ENCODE results near the gene SKIC3. TPM values are rescaled to one million over a fixed set of nuclear protein-coding genes. Genes with fewer than 3 reads are reported as not detected.

SKIC3 gene
- total and polyA plus RNA-seq, 2 experiments from 2014 or later = 75.1 to 111 TPM

DNA sequence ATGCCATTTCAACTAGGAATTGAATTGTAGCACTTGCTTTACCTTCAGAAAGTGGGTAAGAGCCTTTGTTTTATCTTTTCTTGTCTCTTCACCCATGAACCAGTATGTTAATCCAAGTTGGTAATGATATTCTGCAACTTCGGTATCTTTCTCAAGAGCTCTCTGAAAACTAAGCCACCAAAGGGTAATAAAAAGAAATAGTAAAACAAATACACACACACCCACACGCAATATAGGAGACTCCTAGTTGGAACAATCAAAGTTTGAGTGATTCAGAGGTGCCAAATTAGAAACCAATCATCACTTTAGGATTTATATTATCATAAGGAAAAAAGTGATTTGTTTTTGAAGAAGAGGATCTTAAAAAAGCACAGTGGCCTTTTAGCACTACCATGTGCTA lies 30.4 kb downstream of the SKIC3 start:
- no peak for ATAC-seq
- Mint-ChIP-seq H3K4me3 (no peak overlapping the region), H3K4me1 (no peaks in the 10 kb centered on the region), H3K27me3 (ENCODE audit: insufficient read depth, low read depth, poor library complexity) (no peaks in the 10 kb centered on the region), H3K36me3 (ENCODE audit: low read depth) (peaks cover 45% of the 10 kb centered on the region), H3K9me3 (no peaks in the 10 kb centered on the region), H3K27ac (no peak overlapping the region)
- no peaks in the 10 kb centered on the region for H3K27me3 ChIP-seq (ENCODE audit: insufficient read depth)
- TF ChIP-seq POLR2AphosphoS5 (IDR thresholded peaks at IDR 0.05; ENCODE audit: low read depth) (no peak), EZH2 (IDR thresholded peaks at IDR 0.05; ENCODE audit: low read depth, unreplicated experiment) (no peak), ZNF114 (CRISPR knock-in tag; IDR thresholded peaks at IDR 0.05) (no peak), ZNF331 (CRISPR knock-in tag; IDR thresholded peaks at IDR 0.05; ENCODE audit: low read depth) (no peak), CREB1 (CRISPR knock-in tag; IDR thresholded peaks at IDR 0.05; ENCODE audit: low read depth) (no peak), EZH2phosphoT487 (IDR thresholded peaks at IDR 0.05; ENCODE audit: unreplicated experiment) (no peak), JUNB (IDR thresholded peaks at IDR 0.05; ENCODE audit: unreplicated experiment) (no peak), STAT1 (IDR thresholded peaks at IDR 0.05; ENCODE audit: unreplicated experiment) (no peak), NANOG (IDR thresholded peaks at IDR 0.05; ENCODE audit: borderline replicate concordance) (no peak)
- TF ChIP-seq, protein P1, sequence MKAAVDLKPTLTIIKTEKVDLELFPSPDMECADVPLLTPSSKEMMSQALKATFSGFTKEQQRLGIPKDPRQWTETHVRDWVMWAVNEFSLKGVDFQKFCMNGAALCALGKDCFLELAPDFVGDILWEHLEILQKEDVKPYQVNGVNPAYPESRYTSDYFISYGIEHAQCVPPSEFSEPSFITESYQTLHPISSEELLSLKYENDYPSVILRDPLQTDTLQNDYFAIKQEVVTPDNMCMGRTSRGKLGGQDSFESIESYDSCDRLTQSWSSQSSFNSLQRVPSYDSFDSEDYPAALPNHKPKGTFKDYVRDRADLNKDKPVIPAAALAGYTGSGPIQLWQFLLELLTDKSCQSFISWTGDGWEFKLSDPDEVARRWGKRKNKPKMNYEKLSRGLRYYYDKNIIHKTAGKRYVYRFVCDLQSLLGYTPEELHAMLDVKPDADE (IDR thresholded peaks at IDR 0.05) = no peak
- TF ChIP-seq, protein P2, sequence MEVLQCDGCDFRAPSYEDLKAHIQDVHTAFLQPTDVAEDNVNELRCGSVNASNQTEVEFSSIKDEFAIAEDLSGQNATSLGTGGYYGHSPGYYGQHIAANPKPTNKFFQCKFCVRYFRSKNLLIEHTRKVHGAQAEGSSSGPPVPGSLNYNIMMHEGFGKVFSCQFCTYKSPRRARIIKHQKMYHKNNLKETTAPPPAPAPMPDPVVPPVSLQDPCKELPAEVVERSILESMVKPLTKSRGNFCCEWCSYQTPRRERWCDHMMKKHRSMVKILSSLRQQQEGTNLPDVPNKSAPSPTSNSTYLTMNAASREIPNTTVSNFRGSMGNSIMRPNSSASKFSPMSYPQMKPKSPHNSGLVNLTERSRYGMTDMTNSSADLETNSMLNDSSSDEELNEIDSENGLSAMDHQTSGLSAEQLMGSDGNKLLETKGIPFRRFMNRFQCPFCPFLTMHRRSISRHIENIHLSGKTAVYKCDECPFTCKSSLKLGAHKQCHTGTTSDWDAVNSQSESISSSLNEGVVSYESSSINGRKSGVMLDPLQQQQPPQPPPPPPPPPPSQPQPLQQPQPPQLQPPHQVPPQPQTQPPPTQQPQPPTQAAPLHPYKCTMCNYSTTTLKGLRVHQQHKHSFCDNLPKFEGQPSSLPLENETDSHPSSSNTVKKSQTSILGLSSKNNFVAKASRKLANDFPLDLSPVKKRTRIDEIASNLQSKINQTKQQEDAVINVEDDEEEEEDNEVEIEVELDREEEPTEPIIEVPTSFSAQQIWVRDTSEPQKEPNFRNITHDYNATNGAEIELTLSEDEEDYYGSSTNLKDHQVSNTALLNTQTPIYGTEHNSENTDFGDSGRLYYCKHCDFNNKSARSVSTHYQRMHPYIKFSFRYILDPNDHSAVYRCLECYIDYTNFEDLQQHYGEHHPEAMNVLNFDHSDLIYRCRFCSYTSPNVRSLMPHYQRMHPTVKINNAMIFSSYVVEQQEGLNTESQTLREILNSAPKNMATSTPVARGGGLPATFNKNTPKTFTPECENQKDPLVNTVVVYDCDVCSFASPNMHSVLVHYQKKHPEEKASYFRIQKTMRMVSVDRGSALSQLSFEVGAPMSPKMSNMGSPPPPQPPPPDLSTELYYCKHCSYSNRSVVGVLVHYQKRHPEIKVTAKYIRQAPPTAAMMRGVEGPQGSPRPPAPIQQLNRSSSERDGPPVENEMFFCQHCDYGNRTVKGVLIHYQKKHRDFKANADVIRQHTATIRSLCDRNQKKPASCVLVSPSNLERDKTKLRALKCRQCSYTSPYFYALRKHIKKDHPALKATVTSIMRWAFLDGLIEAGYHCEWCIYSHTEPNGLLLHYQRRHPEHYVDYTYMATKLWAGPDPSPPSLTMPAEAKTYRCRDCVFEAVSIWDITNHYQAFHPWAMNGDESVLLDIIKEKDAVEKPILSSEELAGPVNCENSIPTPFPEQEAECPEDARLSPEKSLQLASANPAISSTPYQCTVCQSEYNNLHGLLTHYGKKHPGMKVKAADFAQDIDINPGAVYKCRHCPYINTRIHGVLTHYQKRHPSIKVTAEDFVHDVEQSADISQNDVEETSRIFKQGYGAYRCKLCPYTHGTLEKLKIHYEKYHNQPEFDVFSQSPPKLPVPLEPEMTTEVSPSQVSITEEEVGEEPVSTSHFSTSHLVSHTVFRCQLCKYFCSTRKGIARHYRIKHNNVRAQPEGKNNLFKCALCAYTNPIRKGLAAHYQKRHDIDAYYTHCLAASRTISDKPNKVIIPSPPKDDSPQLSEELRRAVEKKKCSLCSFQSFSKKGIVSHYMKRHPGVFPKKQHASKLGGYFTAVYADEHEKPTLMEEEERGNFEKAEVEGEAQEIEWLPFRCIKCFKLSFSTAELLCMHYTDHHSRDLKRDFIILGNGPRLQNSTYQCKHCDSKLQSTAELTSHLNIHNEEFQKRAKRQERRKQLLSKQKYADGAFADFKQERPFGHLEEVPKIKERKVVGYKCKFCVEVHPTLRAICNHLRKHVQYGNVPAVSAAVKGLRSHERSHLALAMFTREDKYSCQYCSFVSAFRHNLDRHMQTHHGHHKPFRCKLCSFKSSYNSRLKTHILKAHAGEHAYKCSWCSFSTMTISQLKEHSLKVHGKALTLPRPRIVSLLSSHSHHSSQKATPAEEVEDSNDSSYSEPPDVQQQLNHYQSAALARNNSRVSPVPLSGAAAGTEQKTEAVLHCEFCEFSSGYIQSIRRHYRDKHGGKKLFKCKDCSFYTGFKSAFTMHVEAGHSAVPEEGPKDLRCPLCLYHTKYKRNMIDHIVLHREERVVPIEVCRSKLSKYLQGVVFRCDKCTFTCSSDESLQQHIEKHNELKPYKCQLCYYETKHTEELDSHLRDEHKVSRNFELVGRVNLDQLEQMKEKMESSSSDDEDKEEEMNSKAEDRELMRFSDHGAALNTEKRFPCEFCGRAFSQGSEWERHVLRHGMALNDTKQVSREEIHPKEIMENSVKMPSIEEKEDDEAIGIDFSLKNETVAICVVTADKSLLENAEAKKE (CRISPR knock-in tag; IDR thresholded peaks at IDR 0.05) = no peak
- TF ChIP-seq, protein P3, sequence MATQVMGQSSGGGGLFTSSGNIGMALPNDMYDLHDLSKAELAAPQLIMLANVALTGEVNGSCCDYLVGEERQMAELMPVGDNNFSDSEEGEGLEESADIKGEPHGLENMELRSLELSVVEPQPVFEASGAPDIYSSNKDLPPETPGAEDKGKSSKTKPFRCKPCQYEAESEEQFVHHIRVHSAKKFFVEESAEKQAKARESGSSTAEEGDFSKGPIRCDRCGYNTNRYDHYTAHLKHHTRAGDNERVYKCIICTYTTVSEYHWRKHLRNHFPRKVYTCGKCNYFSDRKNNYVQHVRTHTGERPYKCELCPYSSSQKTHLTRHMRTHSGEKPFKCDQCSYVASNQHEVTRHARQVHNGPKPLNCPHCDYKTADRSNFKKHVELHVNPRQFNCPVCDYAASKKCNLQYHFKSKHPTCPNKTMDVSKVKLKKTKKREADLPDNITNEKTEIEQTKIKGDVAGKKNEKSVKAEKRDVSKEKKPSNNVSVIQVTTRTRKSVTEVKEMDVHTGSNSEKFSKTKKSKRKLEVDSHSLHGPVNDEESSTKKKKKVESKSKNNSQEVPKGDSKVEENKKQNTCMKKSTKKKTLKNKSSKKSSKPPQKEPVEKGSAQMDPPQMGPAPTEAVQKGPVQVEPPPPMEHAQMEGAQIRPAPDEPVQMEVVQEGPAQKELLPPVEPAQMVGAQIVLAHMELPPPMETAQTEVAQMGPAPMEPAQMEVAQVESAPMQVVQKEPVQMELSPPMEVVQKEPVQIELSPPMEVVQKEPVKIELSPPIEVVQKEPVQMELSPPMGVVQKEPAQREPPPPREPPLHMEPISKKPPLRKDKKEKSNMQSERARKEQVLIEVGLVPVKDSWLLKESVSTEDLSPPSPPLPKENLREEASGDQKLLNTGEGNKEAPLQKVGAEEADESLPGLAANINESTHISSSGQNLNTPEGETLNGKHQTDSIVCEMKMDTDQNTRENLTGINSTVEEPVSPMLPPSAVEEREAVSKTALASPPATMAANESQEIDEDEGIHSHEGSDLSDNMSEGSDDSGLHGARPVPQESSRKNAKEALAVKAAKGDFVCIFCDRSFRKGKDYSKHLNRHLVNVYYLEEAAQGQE (IDR thresholded peaks at IDR 0.05; ENCODE audit: unreplicated experiment) = no peak
- TF ChIP-seq, protein P4, sequence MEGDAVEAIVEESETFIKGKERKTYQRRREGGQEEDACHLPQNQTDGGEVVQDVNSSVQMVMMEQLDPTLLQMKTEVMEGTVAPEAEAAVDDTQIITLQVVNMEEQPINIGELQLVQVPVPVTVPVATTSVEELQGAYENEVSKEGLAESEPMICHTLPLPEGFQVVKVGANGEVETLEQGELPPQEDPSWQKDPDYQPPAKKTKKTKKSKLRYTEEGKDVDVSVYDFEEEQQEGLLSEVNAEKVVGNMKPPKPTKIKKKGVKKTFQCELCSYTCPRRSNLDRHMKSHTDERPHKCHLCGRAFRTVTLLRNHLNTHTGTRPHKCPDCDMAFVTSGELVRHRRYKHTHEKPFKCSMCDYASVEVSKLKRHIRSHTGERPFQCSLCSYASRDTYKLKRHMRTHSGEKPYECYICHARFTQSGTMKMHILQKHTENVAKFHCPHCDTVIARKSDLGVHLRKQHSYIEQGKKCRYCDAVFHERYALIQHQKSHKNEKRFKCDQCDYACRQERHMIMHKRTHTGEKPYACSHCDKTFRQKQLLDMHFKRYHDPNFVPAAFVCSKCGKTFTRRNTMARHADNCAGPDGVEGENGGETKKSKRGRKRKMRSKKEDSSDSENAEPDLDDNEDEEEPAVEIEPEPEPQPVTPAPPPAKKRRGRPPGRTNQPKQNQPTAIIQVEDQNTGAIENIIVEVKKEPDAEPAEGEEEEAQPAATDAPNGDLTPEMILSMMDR (conservative IDR thresholded peaks at IDR 0.05; ENCODE audit: low read depth in 2 of 2) = no peak
- H3K79me2 ChIP-seq (replicated peaks; ENCODE audit: insufficient read depth) = no peaks in the 10 kb centered on the region
- no peak overlapping the region for H2AFZ ChIP-seq
- no peaks in the 10 kb centered on the region for H3K9me2 ChIP-seq (ENCODE audit: insufficient read depth)
- no peak overlapping the region for H3K4me2 ChIP-seq
- no peaks in the 10 kb centered on the region for H4K20me1 ChIP-seq (replicated peaks; ENCODE audit: insufficient read depth)
- H3K27ac ChIP-seq (ENCODE audit: low read depth) = no peak overlapping the region
- H3K4me3 ChIP-seq = no peak overlapping the region
- DNase-seq (ENCODE audit: low spot score) = no peak
- H3K36me3 ChIP-seq (ENCODE audit: insufficient read depth) = peaks cover 7% of the 10 kb centered on the region; the same call in 1 of the 2 replicates
- no peaks in the 10 kb centered on the region for H3K4me1 ChIP-seq (ENCODE audit: insufficient read depth)
- H3F3A ChIP-seq (replicated peaks; ENCODE audit: low read depth) = no peaks in the 10 kb centered on the region

All from GM23338 (cell line).